ENCODE measurements around the gene NUP210. TPM values are rescaled to one million over a fixed set of nuclear protein-coding genes. Genes with fewer than 3 reads are reported as not detected.

NUP210 gene
- total RNA-seq, 1 experiment from 2014 or later, result 11.4 TPM

DNA sequence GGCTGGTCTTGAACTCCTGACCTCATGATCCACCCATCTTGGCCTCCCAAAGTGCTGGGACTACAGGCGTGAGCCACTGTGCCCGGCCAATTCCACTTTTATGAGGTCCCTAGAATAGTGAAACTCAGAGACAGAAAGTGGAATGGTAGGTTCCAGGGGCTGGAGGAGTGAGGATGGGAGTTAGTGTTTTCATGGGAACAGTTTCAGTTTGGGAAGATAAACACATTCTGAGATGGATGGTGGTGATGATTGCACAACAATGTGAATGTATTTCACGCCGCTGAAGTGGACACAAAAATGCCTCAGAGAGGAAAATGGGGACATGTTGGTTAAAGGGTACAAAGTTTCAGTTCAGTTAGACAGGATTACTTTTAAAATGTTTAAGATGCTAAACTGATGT, 37.5 kb upstream of the NUP210 start:
- CTCF ChIA-PET, result no interaction called here

DNA sequence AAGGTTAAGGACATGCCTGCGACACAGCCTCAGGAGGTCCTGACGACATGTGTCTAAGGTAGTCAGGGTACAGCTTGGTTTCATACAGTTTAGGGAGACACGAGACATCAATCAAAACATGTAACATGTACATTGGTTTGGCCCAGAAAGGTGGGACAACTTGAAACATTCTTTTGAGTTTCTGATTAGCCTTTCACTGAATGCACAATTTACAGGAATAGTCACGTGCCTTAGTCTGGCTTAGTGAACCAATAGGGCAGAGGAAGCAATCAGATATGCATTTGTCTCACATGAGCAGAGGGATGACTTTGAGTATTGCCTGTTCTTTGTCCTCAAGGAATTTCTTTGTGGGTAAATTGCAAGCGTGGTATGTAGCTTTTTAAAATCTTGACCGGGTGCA, 35.5 kb upstream of the NUP210 start:
- Histone ChIP-seq H3K36me3 (ENCODE audit: insufficient read depth, low read length, poor library complexity, severe bottlenecking) (no peaks in the 10 kb centered on the region), H3K27ac (ENCODE audit: low read depth, low read length, poor library complexity, severe bottlenecking) (no peak overlapping the region), H3K4me3 (ENCODE audit: low read depth, low read length, poor library complexity, severe bottlenecking) (no peak overlapping the region), H3K27me3 (replicated peaks; ENCODE audit: insufficient read depth, low read depth, low read length, poor library complexity) (no peaks in the 10 kb centered on the region), H3K4me1 (ENCODE audit: insufficient read depth, low read length, poor library complexity, severe bottlenecking) (no peaks in the 10 kb centered on the region), H3K9me3 (ENCODE audit: low read depth, low read length, poor library complexity, severe bottlenecking) (no peaks in the 10 kb centered on the region)
- no peak for DNase-seq (ENCODE audit: low spot score)
- intact Hi-C loops (cut with micrococcal nuclease; ENCODE audit: unreplicated experiment), result no loop called here
- TF ChIP-seq EZH2 (IDR thresholded peaks at IDR 0.05; ENCODE audit: borderline replicate concordance, low read depth, low read length, poor library complexity, severe bottlenecking), result no peak
- TF ChIP-seq, protein P1, sequence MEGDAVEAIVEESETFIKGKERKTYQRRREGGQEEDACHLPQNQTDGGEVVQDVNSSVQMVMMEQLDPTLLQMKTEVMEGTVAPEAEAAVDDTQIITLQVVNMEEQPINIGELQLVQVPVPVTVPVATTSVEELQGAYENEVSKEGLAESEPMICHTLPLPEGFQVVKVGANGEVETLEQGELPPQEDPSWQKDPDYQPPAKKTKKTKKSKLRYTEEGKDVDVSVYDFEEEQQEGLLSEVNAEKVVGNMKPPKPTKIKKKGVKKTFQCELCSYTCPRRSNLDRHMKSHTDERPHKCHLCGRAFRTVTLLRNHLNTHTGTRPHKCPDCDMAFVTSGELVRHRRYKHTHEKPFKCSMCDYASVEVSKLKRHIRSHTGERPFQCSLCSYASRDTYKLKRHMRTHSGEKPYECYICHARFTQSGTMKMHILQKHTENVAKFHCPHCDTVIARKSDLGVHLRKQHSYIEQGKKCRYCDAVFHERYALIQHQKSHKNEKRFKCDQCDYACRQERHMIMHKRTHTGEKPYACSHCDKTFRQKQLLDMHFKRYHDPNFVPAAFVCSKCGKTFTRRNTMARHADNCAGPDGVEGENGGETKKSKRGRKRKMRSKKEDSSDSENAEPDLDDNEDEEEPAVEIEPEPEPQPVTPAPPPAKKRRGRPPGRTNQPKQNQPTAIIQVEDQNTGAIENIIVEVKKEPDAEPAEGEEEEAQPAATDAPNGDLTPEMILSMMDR (conservative IDR thresholded peaks at IDR 0.05; ENCODE audit: low read depth, low read length), result no peak
- no TSS peak for BruUV-seq (replicated peaks)
- POLR2A ChIA-PET (ENCODE audit: low non-redundant PET), result no interaction called here
- CTCF ChIA-PET, result interaction anchor here (0.7 kb wide), 1 partner anchor 284 kb away, joined by 5 read pairs; no protein-coding TSS in a partner anchor

More for the DNA sequence above, 37.5 kb upstream of the NUP210 start:
- TF ChIP-seq, protein P1 (conservative IDR thresholded peaks at IDR 0.05; ENCODE audit: low read depth, low read length), result no peak
- no peak for TF ChIP-seq EZH2 (IDR thresholded peaks at IDR 0.05; ENCODE audit: borderline replicate concordance, low read depth, low read length, poor library complexity, severe bottlenecking)
- no peaks in the 10 kb centered on the region for H3K27me3 ChIP-seq (replicated peaks; ENCODE audit: insufficient read depth, low read depth, low read length, poor library complexity)
- DNase-seq (ENCODE audit: low spot score), result no peak
- H3K4me3 ChIP-seq (ENCODE audit: low read depth, low read length, poor library complexity, severe bottlenecking), result no peak overlapping the region
- no TSS peak for BruUV-seq (replicated peaks)
- H3K27ac ChIP-seq (ENCODE audit: low read depth, low read length, poor library complexity, severe bottlenecking), result no peak overlapping the region
- intact Hi-C loops (cut with micrococcal nuclease; ENCODE audit: unreplicated experiment), result no loop called here
- POLR2A ChIA-PET (ENCODE audit: low non-redundant PET), result no interaction called here
- H3K36me3 ChIP-seq (ENCODE audit: insufficient read depth, low read length, poor library complexity, severe bottlenecking), result no peaks in the 10 kb centered on the region
- no peaks in the 10 kb centered on the region for H3K9me3 ChIP-seq (ENCODE audit: low read depth, low read length, poor library complexity, severe bottlenecking)
- no peaks in the 10 kb centered on the region for H3K4me1 ChIP-seq (ENCODE audit: insufficient read depth, low read length, poor library complexity, severe bottlenecking)

DNA sequence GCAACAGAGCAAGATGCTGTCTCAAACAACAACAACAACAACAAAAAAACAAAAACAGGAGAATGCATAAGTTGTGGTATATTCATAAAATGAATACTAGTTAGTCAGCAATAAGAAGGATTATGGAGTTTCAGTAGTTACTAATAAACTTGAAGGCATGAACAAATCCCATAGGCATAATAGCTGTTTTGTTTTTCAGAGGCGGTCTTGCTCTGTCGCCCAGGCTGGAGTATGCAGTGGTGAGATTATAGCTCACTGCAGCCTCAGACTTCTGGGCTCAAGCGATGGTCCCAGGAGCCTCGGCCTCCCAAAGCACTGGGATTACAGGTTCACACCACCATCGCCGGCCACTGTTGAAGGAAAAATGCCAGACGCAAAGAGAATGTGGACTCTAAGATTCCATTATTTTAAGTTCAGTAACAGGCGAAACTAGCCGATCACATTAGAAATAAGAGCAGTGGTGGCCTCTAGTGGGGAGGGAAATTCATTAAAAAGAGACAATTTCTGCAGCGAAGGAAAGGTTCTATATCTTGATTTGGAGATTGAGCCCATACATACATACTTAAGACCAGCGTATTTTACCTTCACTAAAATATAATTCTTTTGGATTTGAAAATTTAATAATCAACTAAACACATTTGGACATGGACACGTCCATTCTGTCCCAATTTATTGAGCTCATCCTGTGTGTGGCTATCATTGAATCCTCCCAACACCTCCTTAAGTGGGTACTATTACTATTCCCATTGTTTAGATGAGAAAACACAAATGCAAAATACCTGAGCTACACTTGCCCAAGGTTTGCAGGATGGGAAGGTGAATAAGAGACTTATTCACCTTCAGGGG, 32.6 kb upstream of the NUP210 start:
- H3K4me3 ChIP-seq (ENCODE audit: low read depth, low read length, poor library complexity, severe bottlenecking), result peak overlapping the region; percentile 15
- ChIA-PET CTCF (interaction anchor here (1.0 to 2.6 kb wide), 3 partner anchors 195 to 361 kb away, joined by 3 to 23 read pairs (median 4); no protein-coding TSS in a partner anchor), POLR2A (ENCODE audit: low non-redundant PET) (interaction anchor here (0.5 kb wide), 1 partner anchor 281 kb away, joined by 5 read pairs; no protein-coding TSS in a partner anchor)
- H3K4me1 ChIP-seq (ENCODE audit: insufficient read depth, low read length, poor library complexity, severe bottlenecking), result no peaks in the 10 kb centered on the region
- peak; percentile 73 for DNase-seq (ENCODE audit: low spot score)
- TF ChIP-seq, protein P1 (conservative IDR thresholded peaks at IDR 0.05; ENCODE audit: low read depth, low read length), result peak; percentile 68
- no peak for TF ChIP-seq EZH2 (IDR thresholded peaks at IDR 0.05; ENCODE audit: borderline replicate concordance, low read depth, low read length, poor library complexity, severe bottlenecking)
- intact Hi-C loops (cut with micrococcal nuclease; ENCODE audit: unreplicated experiment), result loop anchor here (2.0 to 5.0 kb wide), 3 partner anchors 145 to 360 kb away; no protein-coding TSS in a partner anchor
- H3K9me3 ChIP-seq (ENCODE audit: low read depth, low read length, poor library complexity, severe bottlenecking), result no peaks in the 10 kb centered on the region
- BruUV-seq (replicated peaks), result no TSS peak
- no peaks in the 10 kb centered on the region for H3K27me3 ChIP-seq (replicated peaks; ENCODE audit: insufficient read depth, low read depth, low read length, poor library complexity)
- H3K36me3 ChIP-seq (ENCODE audit: insufficient read depth, low read length, poor library complexity, severe bottlenecking), result no peaks in the 10 kb centered on the region
- no peak overlapping the region for H3K27ac ChIP-seq (ENCODE audit: low read depth, low read length, poor library complexity, severe bottlenecking)

Data from A673 (cell line).